Measurements from ENCODE around the gene MAPKBP1. TPM values are rescaled to one million over a fixed set of nuclear protein-coding genes. Genes with fewer than 3 reads are reported as not detected.

The MAPKBP1 gene
- total and polyA plus RNA-seq, 2 of the 8 experiments (the other 6 are each of a cell fraction or from before 2014, with no cell fraction given): 4.3 to 11.3 TPM

DNA sequence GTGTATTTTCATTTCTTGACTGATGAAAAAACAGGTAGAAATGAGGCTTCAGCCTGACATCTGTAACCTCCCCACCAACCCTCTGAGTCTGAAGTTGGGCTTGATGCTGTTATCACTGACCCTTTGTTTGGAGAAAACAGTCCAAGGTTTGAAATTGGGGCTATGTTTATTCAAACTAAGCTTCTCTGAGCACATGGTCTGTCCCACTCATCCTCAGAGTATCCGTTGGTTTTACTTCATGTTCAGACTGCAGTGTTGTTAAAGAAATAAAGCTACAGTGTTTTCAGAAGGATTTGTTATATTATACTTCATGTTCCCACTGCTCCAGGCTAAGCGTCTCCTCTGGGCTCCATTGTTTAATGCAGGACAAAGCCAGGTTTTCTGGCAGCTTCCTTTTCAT lies 6.0 kb downstream of the MAPKBP1 start:
- no peak overlapping the region for H2AFZ ChIP-seq (ENCODE audit: low read length)
- H4K20me1 ChIP-seq (replicated peaks in 1 of 2; ENCODE audit: control insufficient read depth in 1 of 2, insufficient read depth in 2 of 2, low read length in 2 of 2): no peaks in the 10 kb centered on the region
- H2AK5ac ChIP-seq (ENCODE audit: low read depth, low read length): no peak overlapping the region
- H3K18ac ChIP-seq (ENCODE audit: extremely low read depth, low read length): no peak overlapping the region
- peaks cover 0 to 15% of the 10 kb centered on the region in 2 experiments; a peak in 2 of 4 replicates for H3K79me2 ChIP-seq (ENCODE audit: control insufficient read depth in 1 of 2, insufficient read depth in 2 of 2, low read length in 2 of 2)
- no peak overlapping the region for H2BK12ac ChIP-seq (ENCODE audit: low read depth, low read length)
- ChIA-PET POLR2A (ENCODE audit: partially characterized antibody) (interaction anchor here (0.7 to 1.6 kb wide), 2 partner anchors 11 to 80 kb away, joined by 3 read pairs; no protein-coding TSS in a partner anchor), CTCF (ENCODE audit: partially characterized antibody) (interaction anchor here (0.6 to 1.7 kb wide), 8 partner anchors 9 to 365 kb away, joined by 3 to 5 read pairs (median 4); no protein-coding TSS in a partner anchor)
- no peak overlapping the region for H3K56ac ChIP-seq (replicated peaks; ENCODE audit: insufficient read length, low read depth, low read length)
- H3K4me3 ChIP-seq (ENCODE audit: extremely low read depth in 1 of 4, insufficient read depth in 2 of 4, low read depth in 3 of 4, low read length in 4 of 4): no peak overlapping the region
- FAIRE-seq (no peak), DNase-seq (ENCODE audit: low read depth in 1 of 2, low spot score in 2 of 2) (no peak)
- no peak overlapping the region for H4K5ac ChIP-seq (ENCODE audit: insufficient read length, low read depth, low read length)
- H4K8ac ChIP-seq (ENCODE audit: extremely low read depth, insufficient read depth, low read length): no peak overlapping the region
- H4K91ac ChIP-seq (replicated peaks; ENCODE audit: insufficient read length, low read length): no peak overlapping the region
- H2BK20ac ChIP-seq (ENCODE audit: low read length): no peak overlapping the region
- H3K9ac ChIP-seq (replicated peaks in 1 of 4; ENCODE audit: extremely low read depth in 1 of 4, low read depth in 3 of 4, low read length in 3 of 4): no peak overlapping the region
- H3K23ac ChIP-seq (ENCODE audit: insufficient read length): no peak overlapping the region
- no peak overlapping the region for H3K27ac ChIP-seq (ENCODE audit: low read depth, low read length)
- no peaks in the 10 kb centered on the region for H3K36me3 ChIP-seq (ENCODE audit: control insufficient read depth in 2 of 4, insufficient read depth in 4 of 4, low read length in 3 of 4)
- H3K9me3 ChIP-seq (ENCODE audit: insufficient read depth in 2 of 2, low read depth in 1 of 2, low read length in 1 of 2): no peaks in the 10 kb centered on the region
- peaks cover 3% of the 10 kb centered on the region for H3K23me2 ChIP-seq (ENCODE audit: low read depth, low read length)
- no peak overlapping the region for H3K4ac ChIP-seq (replicated peaks; ENCODE audit: insufficient read length, low read depth, low read length)
- WGBS, 2 experiments (ENCODE audit: extremely low coverage in 1 of 2, insufficient coverage in 1 of 2, insufficient read length in 1 of 2, insufficient replicate concordance in 2 of 2, low coverage in 1 of 2, low lambda C conversion rate in 2 of 2, missing lambda C conversion rate in 1 of 2): 82% methylated on average over 2 of the region's 2 CpGs; no CpG with 5 or more reads in 1 of the 2 experiments
- H3K27me3 ChIP-seq (replicated peaks in 1 of 4; ENCODE audit: control insufficient read depth in 3 of 4, extremely low read depth in 1 of 4, insufficient read depth in 3 of 4, low read length in 3 of 4): no peaks in the 10 kb centered on the region
- H3K14ac ChIP-seq (ENCODE audit: insufficient read length): no peak overlapping the region
- H3K4me2 ChIP-seq (ENCODE audit: insufficient read depth in 1 of 2, low read depth in 2 of 2, low read length in 2 of 2): no peak overlapping the region
- H2BK5ac ChIP-seq (ENCODE audit: low read depth, low read length): no peak overlapping the region
- no peaks in the 10 kb centered on the region; the same call in 1 of the 2 replicates for H3K79me1 ChIP-seq (ENCODE audit: low read depth, low read length)
- no peak overlapping the region for H2BK120ac ChIP-seq (replicated peaks; ENCODE audit: low read depth, low read length)
- no peak for TF ChIP-seq CREB1 (IDR thresholded peaks at IDR 0.05)
- no peak for TF ChIP-seq HDAC2 (IDR thresholded peaks at IDR 0.05; ENCODE audit: borderline replicate concordance in 1 of 2, low read depth in 2 of 2, low read length in 2 of 2)
- TF ChIP-seq RAD21 (IDR thresholded peaks at IDR 0.05 in 1 of 2, conservative IDR thresholded peaks at IDR 0.05 in 1 of 2; ENCODE audit: low read depth in 2 of 2, low read length in 2 of 2): no peak
- no peak for TF ChIP-seq YY1 (IDR thresholded peaks at IDR 0.05; ENCODE audit: low read depth, low read length)
- TF ChIP-seq BRCA1 (IDR thresholded peaks at IDR 0.05; ENCODE audit: low read depth, low read length): no peak
- TF ChIP-seq NRF1 (IDR thresholded peaks at IDR 0.05; ENCODE audit: low read depth, low read length): no peak
- no peak for TF ChIP-seq ZNF274 (IDR thresholded peaks at IDR 0.05; ENCODE audit: borderline replicate concordance, extremely low read depth, low read length)
- no peak for TF ChIP-seq RFX5 (IDR thresholded peaks at IDR 0.05; ENCODE audit: borderline replicate concordance, low read depth, low read length)
- TF ChIP-seq CHD2 (IDR thresholded peaks at IDR 0.05; ENCODE audit: low read length): no peak
- H2BK15ac ChIP-seq (ENCODE audit: low read length): no peak overlapping the region
- H3K4me1 ChIP-seq (replicated peaks in 1 of 4; ENCODE audit: control insufficient read depth in 3 of 4, insufficient read depth in 4 of 4, low read length in 3 of 4): peaks cover 2 to 27% (median 8%) of the 10 kb centered on the region in 4 experiments; a peak in 6 of 7 replicates

Data from H1 (cell line).